Measurements from ENCODE around the gene BCOR.

The BCOR gene

DNA sequence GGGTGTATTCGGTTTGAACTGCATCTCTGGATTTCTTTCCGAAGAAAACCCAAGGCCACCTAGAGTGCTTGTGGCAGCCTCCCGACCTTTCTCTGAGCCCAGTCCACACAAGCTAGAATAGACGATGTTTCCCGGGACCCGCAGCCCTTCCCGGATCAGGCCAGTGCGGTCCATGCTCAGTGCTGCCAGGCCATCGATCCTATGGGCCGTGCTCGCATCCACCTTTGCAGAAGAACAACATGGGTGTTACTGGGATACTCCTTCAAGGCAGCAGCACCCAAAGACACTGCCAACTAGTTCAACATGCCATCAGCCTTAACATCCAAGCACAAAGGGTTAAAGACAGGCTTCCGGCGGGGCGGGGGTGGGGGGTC lies 22.8 kb downstream of the BCOR start:
- no peak overlapping the region for H3K4me3 ChIP-seq (ENCODE audit: low read length)
- DNase-seq (ENCODE audit: low read depth, low spot score): no peak

DNA sequence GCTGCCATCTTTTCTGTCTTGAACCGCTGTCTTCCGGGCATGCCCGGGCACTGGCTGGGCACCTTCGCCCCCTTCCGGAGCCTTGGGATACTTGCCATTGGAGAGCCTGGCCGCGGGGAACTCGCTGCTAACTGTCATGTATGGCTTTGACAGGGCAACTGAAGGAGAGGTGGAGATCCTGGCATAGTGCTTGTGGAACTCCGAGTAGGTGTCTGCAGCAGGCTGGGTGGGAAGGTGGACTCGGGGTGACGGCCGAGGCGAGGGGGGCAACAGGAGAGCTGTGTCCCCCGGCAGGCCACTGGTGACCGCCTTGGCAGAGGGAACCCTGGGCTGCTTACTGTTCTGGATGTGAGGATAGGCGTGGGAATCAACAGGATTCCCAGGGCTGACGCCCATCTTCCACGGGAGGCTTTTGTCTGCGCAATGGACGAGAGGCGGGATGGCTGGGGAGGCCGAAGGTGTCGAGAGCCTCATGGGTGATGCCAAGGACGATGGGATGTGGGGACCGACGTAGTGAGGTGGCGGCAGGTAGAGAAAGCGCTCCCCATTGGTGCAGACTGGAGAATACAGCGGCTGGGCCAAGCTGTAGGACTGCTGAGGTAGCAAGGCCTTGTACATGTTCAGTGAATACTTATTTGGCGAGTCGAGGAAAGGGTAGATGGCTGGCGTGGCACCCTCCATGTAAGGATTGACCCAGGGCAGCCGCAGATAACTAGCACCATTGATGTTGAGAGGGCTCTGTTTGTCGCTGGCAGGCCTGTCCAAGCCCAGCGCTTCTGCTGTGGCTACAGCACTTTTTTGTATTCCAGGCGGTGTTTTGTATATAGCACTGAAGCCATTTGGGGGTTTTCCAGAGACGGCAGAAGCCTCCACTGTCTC lies 23.4 kb downstream of the BCOR start:
- DNase-seq (ENCODE audit: low read depth, low spot score): no peak
- H3K4me3 ChIP-seq (ENCODE audit: low read length): no peak overlapping the region

DNA sequence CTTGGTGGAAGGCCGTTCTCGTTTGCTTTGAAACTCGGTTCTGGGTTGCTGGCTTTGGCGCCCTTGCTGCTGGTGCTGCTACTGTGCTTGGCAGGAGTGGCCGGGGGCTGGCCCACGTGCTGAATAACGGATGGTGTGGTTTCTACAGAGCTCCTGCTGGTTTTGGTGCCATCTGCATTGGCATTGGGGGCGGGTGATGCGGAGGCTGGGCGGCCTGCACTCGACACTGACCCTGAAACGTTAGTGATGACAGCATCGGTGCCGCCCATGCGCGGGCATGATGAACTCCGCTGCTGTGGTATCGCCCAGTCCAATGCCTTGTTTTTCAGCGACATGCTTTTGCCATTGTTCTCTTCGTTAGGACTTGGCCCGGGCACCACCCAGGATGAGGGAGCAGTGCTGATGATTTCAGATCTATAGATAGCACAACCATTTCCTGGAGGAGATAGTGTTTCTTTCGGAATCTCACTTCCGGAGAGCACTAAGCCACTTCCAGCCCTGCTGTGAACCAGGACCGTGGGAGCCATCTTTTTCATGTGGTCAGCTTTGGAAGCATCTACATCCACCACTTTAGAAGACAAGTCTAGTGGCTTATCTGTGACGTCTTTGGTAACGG lies 24.2 kb downstream of the BCOR start:
- DNase-seq (ENCODE audit: low read depth, low spot score): no peak
- no peak overlapping the region for H3K4me3 ChIP-seq (ENCODE audit: low read length)

DNA sequence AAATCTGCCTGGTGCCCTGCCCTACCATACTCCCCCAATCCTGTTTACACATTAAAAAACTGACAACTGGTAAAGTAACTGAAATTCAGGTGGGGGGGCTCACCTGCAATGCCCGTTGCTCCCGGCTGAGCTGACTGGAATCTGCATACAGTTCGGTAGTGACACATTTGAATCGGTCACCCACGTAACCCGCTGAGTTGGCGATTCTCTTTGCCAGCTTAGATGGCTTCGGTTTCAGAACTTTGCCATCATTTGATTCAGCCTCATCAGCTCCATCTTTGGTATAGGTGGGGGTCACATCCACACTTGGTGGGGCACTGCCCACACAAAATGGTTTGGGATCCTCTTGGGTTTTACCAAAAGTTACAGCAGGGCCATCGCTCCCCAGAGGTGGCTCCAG lies 25.5 kb downstream of the BCOR start:
- no peak overlapping the region for H3K4me3 ChIP-seq (ENCODE audit: low read length)
- DNase-seq (ENCODE audit: low read depth, low spot score): no peak

DNA sequence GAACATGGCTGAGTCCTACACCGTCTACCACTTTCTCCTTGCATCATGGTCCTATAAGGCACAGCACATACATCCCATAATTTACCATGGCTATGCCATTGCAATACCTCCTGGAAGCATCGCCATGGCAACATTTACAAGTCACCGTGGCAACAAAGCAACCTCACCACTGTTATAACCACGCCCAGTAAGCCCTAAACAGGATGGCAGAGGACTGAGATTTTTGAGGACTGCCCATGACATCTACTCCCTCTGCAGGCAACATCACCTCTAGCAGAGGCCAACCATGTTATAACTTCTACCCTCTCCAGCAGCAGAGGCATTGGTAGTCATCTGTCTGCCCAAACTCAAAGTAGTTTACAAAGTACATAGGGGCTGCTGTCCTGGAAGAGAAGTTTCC lies 29.7 kb downstream of the BCOR start:
- DNase-seq (ENCODE audit: low read depth, low spot score): peak; percentile 40

DNA sequence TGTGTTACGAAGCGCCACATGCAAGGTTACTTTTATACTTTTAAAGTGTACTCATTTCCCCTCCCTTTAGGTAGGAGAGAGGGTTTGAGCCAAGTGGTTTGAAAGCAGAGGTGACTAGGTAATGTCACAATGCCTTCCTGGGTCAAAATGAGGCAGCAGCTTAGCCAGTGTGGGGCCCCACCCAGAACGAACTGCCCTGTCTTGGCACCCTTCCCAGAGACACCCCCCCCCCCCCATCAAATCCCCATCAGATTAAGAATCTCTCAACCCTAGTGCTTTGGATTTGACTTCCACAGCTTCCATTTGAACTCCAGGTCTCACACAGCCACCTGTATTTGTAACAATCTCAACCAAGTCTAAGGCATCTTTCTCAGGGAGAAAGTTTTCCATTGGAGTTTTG lies 31.1 kb downstream of the BCOR start:
- DNase-seq (ENCODE audit: low read depth, low spot score): no peak
- H3K4me3 ChIP-seq (ENCODE audit: low read length): no peak overlapping the region

More for the DNA sequence above, 29.7 kb downstream of the BCOR start:
- no peak overlapping the region for H3K4me3 ChIP-seq (ENCODE audit: low read length)

DNA sequence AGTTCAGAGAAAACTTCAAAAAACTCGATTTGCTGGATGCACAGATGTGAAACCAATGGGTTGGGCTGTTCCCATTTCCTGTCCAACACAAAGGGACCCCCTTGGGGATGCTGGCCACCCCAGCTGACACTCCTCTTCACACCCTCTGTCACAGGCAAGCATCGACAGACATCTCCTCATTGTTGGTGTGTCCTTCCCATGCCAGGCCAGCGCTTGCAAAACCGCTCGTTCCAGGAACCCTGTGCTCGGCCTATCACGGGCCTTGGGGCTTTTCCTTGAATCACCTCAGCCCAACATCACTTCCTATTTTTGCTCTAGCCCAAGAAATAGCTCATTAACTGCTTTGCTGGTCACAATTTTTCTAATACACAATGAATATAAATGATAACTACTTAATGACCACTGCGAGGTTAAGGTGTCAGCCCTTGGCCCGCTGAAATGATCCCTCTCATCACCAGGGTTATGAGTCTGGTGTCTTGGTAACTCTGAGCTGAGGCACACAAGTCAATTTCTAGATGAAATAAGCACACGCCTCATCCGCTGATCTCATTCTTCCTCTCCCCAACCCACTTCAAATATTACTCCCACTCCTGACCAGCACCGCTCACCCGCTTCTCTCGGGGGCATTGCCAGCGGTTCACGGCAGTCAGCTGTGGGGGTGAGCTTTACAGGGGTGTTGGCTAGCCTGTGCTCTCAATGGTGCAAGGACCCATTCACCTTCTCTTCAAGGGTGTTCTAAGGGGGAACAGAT lies 32.3 kb downstream of the BCOR start:
- H3K4me3 ChIP-seq (ENCODE audit: low read length): no peak overlapping the region
- DNase-seq (ENCODE audit: low read depth, low spot score): no peak

DNA sequence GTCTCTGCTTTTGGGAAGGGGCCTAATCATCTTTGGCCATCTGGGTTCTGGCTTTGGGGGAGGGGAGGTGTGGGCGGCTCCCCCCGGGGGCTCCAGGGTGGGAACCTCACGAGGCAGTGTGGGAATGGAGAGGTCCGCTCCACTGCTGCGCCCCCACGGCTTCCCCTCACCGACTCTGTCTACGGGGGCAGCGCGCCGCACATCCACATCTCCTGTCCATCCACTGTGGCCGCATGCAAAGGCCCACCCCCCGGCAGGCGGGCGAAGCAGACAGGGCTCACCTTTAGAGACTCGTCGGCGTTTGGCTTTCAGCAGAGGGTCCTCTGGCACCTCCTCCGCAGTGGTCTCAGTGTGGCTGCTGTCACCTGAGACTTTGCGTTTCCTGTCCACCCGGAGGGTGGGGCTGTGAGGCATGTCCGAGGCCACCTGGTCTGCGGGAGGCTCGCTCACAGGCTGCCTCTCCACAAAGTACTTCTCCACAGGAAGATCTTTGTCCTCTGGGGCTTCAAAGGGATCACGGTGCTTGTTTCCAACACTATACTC lies 33.6 kb downstream of the BCOR start:
- DNase-seq (ENCODE audit: low read depth, low spot score): no peak
- no peak overlapping the region for H3K4me3 ChIP-seq (ENCODE audit: low read length)

DNA sequence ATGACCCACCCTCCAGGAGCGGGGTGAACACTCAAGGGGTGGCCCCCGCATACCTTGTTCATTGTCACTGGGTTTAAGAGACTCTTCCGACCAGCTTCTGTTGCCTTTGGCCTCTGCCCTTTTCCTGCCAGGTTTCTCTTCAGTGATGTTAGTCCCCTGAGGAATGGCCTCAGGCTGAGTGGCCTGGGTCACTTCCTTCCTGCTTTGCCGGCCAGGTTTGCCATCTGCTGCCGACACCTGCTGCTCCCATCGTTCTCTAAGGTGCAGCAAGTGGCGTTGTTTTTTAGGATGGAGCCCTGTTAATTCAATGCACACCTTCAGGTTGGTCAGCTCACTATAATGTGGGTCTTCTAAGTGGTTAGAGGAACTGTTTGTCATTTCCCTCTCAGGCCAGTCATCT lies 34.2 kb downstream of the BCOR start:
- no peak overlapping the region for H3K4me3 ChIP-seq (ENCODE audit: low read length)
- no peak for DNase-seq (ENCODE audit: low read depth, low spot score)

DNA sequence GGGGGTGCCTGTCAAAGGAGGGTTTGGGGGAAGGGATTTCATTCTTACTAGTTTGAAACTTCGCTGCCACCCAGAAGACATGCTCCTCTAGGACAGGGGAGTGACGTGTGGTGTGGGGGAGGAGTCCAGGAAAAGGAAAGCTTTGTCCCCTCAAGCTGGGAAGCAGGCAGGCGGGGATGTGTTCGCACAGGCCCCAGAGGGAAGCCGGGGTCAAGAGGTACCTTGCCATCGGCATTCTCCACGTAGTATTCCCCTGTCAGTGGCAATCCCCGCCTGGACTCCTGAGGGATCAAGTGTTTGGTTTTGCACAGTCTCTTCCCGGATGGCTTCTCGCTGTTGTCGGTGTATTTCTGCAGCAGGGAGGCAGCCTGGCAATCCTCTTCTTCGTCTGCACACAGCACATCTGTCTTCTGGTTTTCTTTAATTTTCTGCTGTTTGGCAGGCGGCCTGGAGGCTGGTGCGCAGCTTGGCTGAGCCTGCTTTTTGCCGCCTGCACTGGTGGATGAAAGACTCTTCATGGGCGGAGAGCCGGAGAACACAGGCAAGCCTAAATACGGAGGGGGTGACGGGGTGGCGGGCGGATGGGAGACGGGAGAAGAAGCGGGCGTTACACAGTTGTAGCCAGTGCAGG lies 35.1 kb downstream of the BCOR start:
- DNase-seq (ENCODE audit: low read depth, low spot score): peak; percentile 50
- H3K4me3 ChIP-seq (ENCODE audit: low read length): no peak overlapping the region

DNA sequence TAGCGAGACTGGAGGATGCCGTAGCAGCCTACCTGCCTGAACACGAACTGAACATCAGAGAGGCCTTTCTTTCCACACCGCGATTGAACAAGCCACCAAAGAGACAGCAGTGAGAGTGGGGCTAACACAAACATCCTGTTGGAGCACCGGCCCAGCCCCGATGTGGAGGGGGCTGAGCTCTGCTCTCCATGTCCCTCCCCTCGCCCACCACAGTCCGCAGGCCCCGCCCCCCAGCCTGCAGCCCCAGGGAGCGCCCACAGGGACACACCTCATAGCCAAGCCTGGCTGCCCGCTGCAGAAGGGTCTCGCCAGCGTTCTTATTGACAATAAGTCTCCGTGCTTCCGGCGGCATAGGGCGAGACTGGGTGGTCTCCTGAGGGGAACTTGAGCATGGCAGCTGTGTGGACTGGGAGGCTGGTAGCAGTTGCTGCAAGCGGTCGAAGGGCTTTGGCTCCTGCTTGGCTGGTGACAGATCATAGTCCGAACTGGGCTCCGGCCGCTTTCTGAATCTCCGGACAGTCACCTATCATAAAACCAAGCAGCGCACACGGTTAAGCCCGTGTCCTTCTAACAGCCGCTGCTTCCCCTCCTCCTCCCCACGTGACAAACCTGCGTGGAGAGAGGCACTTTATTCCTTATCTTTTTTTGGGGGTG lies 35.8 kb downstream of the BCOR start:
- DNase-seq (ENCODE audit: low read depth, low spot score): peak; percentile 79

DNA sequence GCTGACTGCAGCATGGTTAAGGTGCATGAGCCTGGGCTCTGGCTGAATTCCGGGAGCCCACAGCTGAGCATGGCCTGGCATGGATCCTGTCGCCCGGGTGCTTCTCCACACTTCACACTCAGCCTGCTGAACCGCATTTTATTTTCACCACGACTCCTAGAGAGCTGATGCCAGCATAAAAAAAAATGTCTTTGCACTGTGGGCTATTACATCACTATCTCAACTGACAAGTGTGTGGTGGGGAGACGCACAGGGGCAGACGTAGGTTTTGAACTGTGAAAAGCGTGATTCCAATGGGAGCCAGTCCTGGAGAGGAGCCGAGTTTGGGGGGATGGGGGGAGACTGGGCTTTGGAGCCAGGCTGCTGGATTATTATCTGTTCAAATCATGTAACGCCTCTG lies 36.8 kb downstream of the BCOR start:
- no peak for DNase-seq (ENCODE audit: low read depth, low spot score)
- no peak overlapping the region for H3K4me3 ChIP-seq (ENCODE audit: low read length)

More for the DNA sequence above, 35.8 kb downstream of the BCOR start:
- no peak overlapping the region for H3K4me3 ChIP-seq (ENCODE audit: low read length)

DNA sequence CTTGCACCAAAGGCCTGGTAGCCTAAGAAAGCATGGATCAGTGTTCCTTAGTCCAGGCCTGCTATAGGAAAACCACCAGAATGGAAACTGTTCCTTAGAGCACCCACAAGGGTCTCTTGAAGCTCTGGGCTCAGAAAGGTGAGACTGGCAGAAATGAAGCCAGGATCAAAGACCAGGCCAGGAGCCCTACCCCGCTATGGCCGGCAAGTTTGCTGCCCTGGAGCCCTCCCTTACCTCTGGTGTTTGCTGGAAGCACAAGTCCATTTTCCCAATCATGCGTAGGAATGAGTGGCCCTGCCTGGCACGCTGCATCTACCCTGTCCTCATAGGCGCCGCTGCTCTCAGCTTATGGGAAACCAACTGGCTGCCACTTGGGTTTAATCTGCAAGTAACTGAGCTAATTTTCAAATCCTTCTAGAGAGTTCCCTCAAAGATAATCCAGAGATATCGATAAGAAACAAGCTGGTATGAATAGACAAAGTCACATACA lies 37.4 kb downstream of the BCOR start:
- DNase-seq (ENCODE audit: low read depth, low spot score): no peak
- H3K4me3 ChIP-seq (ENCODE audit: low read length): no peak overlapping the region

DNA sequence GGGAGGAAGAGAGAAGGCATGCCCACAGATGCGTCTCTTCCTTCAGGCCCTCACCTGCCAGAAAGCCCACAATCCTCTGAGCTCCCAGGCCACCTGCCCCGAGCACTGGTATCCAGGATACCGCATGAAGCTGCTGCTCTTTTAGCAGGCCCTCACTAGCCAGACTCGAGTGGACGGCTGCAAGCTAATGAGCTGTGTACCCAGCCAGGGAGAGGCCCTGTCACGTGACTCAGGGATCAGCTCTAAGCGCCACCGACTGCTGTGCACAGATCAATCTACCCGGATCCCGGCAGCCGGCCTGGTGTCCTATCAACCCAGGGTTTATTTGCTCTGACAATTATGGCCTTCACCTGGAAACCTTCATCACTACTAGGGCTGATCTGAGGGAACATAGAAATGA lies 39.0 kb downstream of the BCOR start:
- H3K4me3 ChIP-seq (ENCODE audit: low read length): no peak overlapping the region
- no peak for DNase-seq (ENCODE audit: low read depth, low spot score)

DNA sequence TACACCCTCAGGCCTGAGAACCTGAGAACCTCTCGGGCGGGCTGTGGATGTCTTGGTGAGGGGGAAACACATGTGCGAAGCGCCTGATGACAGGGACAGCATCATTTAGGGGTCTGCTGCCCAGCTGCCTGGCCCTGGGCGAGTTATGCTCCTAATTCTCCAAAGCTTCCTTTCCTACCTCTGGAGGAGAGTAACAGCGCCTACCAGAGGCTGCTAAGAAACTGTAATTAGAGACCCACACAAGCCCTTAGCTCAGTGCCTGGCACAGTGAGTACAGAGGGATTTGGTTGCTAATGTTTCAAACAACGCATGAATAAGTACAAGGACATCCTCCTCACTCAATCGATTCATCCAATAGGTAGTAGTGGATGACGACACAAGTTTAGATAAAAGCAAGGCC lies 40.4 kb downstream of the BCOR start:
- no peak for DNase-seq (ENCODE audit: low read depth, low spot score)
- no peak overlapping the region for H3K4me3 ChIP-seq (ENCODE audit: low read length)

DNA sequence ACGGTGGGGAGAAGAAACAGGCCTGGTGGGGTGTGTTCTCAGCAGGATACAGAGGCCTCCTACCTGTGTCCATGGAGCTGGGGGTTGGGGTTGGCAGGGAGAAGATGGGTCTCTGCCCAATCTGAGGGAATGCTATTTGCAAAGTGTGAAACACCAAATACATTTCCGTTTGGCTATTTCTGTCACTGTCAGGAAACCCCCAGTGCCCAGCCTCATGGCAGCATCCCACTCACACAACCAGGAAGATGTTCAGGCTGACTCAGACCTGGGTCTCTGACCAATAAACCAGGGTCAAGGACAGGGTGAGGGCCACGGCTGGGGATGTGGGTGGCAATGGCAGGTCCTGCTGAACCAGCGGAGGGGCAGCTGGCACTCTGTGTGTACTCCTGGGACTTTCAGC lies 41.3 kb downstream of the BCOR start:
- DNase-seq (ENCODE audit: low read depth, low spot score): no peak
- H3K4me3 ChIP-seq (ENCODE audit: low read length): no peak overlapping the region

DNA sequence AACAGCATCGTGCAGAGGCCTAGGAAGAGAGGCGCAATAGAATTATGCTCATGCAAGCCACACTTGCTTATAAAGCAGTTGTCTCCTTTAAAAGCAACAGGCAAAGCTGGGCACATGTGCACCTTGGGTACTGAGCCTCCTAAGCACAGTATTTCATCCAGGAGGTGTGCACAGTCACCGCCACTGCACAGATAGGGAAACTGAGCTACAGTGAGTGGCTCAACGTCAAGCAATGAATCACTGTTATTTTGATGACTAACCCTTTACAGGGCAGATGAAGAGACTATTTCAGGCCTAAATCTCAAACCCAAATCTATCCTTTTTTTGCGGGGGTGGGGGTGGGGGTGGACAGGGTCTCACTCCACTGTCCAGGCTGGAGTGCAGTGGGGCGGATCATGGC lies 42.3 kb downstream of the BCOR start:
- no peak overlapping the region for H3K4me3 ChIP-seq (ENCODE audit: low read length)
- no peak for DNase-seq (ENCODE audit: low read depth, low spot score)

DNA sequence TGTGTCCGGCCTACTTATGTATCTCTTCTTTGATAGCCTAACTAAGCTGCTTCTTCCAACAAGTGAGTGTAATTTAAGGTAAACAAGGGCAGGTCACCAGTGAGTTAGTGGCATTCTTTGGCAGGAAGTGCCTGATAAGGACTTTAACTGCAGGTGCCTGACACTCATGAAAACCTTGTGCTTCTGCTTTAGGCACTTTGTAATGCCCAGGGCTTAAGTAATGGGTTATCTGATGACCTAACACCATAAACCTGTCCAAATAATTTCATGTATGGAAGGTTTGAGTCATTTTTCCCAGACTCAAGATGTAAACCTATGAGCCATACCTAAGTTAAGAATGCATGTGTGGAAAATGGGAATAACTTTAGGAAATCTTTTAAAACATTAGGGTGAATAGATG lies 43.0 kb downstream of the BCOR start:
- DNase-seq (ENCODE audit: low read depth, low spot score): no peak
- H3K4me3 ChIP-seq (ENCODE audit: low read length): no peak overlapping the region

DNA sequence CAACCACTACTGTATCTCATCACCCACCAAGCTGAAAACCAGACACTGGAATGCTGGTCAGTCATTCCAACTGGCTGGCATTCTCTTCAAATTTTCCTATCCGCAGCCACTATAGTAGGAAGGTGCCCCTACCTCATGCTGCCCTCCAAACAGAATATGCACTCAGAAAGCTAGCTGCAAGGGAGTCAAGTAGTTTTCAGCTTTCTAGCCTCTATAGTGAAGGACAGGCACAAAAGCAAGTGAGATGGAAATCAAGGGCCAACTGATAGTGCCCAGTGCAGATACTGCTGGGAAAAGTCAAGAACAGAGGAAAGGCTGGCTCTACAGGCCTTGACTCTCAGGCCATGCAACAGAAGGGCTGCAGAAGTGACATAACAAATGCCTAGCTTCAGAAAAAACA lies 47.2 kb downstream of the BCOR start:
- no peak for DNase-seq (ENCODE audit: low read depth, low spot score)
- no peak overlapping the region for H3K4me3 ChIP-seq (ENCODE audit: low read length)
